Right kidney (tissue), 9 donors: ENCODE measurements around the gene ZNF577.
"Not testable (repeated sequence)": the region's sequence is repeated elsewhere in the genome, so short reads cannot be mapped to it uniquely, and the experiment has no call there.

Source experiments
- DNase-seq: peaks from one replicate; pipeline ENCODE4 v3.0.0-alpha.2; 2016
- long read RNA-seq, 8 donors: transcript quantifications; one replicate each; lab custom pipeline, GENCODE V29; 2026

ZNF577 gene
- long read RNA-seq, donor 1, transcript ZNF577-204 (6 exons, 2,758 nt), result minor isoform, 5 of 24 reads
- long read RNA-seq, donor 1, transcript ZNF577-218 (7 exons, 1,865 nt), result major isoform, 8 of 24 reads
- long read RNA-seq, donor 1, partial matches to known transcripts, result 10 of 24 reads
- long read RNA-seq, donor 1, other reads (novel, unspliced or antisense), result 0 of 24 reads
- long read RNA-seq, donor 2, partial matches to known transcripts, result 0 of 1 reads
- long read RNA-seq, donor 2, other reads (novel, unspliced or antisense), result 0 of 1 reads
- long read RNA-seq, donor 3, result 0 reads
- long read RNA-seq, donor 4, partial matches to known transcripts, result 0 of 6 reads
- long read RNA-seq, donor 4, other reads (novel, unspliced or antisense), result 0 of 6 reads
- long read RNA-seq, donor 5, partial matches to known transcripts, result 0 of 3 reads
- long read RNA-seq, donor 5, other reads (novel, unspliced or antisense), result 0 of 3 reads
- long read RNA-seq, donor 6, partial matches to known transcripts, result 0 of 1 reads
- long read RNA-seq, donor 6, other reads (novel, unspliced or antisense), result 0 of 1 reads
- long read RNA-seq, donor 7, partial matches to known transcripts, result 5 of 10 reads
- long read RNA-seq, donor 7, other reads (novel, unspliced or antisense), result 0 of 10 reads
- long read RNA-seq, donor 8, transcript ZNF577-204 (6 exons, 2,758 nt), result major isoform, 6 of 6 reads
- long read RNA-seq, donor 8, partial matches to known transcripts, result 0 of 6 reads
- long read RNA-seq, donor 8, other reads (novel, unspliced or antisense), result 0 of 6 reads

DNA sequence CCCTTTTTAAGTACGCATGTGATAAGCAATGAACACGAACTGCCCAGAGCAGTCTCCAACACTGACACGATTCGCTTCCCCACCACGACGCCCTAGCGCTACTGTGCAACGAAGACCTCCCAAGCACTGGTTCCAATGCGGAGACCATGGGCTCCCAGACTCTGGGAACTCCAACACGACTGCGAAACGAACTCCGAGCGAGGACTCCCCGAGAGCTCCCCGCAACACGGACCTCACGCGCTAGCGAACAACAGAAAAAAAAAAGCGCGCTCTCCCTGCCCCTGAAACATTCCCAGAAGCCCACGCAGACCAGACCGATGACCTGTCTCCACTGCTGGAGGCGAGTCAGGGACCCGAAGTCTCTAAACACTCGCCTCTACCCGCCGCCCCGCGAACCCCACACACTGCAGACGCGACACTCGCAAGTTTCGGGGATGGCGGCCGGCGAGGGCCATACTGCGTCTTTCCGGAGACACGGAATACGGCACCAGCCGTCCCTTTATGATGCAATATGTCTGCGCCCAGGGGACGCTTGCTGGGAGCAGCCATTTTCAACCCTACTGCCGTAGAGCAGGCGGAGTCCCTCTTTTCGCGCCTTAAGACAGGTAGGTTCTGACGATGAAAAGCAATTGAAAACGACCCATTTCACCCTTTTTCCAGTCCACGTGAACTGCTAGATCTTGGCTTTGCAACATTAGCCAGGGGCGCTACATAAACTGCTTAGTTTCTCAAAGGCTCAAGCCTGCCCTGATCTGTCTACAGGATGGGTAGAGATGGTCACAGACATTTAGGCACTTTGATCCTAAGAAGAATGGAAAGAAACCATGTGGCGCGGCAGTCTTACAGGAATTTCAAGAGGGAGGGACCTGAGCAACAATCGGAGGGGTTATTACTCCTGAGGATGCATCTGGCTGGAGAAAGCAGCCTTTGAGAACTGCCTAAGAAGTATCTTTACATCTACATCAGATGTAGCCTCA is at the start of gene ZNF577:
ZNF577 (minus strand) TSS at position 430 of the 977 bp plus-strand sequence. CDS start 7,569 bp downstream, outside the sequence.
- DNase-seq, result peak; percentile 93

DNA sequence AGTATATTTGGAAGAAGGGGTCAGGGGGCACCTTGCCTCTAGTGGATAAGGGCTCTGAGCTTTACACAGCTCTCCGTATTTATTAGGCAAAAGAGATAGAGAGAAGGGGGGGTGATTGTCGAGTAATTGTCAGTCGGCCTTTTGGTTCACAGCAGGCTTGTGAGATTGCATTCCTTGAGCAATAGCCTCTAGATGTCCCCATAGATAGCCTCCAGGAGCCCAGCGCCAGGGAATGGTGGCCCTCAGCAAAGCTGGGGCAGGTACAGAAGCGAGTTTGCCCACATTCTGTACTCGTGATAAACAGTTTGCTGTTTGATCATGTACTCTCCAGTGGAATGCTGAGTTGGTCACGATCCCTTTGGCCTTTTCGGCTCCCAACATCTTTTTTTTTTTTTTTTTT is 44.2 kb upstream of the ZNF577 start:
- no peak for DNase-seq

GRCh38 chr19:51927859-51928258 is 40.1 kb upstream of the ZNF577 start:
- no peak for DNase-seq

- DNase-seq, result peak; percentile 99
These were observed 39.3 kb upstream of the ZNF577 start, which contains the start of gene ZNF613 for GRCh38 chr19:51926784-51927741. Gene ZNF613 (plus strand): TSS chr19:51927472. CDS start chr19:51936221, 8,749 bp downstream.

DNA sequence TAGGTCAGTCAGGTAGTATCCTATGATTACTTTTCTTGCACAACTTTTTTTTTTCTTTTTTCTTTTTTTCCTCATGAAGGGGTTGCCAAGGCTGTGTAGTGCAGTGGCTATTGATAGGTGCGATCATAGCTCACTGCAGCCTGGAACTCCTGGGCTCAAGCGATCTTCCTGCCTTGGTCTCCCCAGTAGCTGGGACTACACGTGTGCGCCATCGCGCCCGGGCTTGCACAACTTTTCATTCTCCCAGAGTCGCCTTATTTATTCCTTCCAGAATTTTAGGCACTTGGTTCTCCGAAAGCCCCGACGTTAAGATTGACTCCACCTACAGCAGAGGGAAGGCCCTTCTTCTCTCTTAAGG is 38.7 kb upstream of the ZNF577 start:
- DNase-seq, result no peak

- peak; percentile 27 for DNase-seq
These were observed 34.2 kb upstream of the ZNF577 start for GRCh38 chr19:51921949-51922348.

DNA sequence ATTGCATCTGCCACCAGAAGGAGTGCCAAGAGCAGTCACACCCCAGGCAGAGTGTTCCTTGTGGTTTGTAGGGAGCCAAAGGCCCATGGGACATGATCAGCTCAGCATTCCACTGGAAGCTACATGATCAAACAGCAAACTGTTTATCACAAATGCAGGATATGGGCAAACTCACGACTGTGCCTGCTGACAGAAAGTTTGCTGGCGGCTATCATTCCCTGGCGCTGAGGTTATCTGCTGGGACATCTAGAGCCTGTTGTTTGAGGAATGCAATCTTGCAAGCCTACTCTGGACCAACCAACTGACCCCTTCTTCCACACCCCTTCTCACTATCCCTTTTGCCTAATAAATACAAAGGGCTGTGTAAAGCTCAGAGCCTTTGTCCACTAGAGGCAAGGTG is 31.9 kb upstream of the ZNF577 start:
- no peak for DNase-seq

GRCh38 chr19:51916167-51916566 is 28.4 kb upstream of the ZNF577 start:
- DNase-seq, result no peak

- no peak for DNase-seq
These were observed 27.6 kb upstream of the ZNF577 start for GRCh38 chr19:51915324-51915867.

DNA sequence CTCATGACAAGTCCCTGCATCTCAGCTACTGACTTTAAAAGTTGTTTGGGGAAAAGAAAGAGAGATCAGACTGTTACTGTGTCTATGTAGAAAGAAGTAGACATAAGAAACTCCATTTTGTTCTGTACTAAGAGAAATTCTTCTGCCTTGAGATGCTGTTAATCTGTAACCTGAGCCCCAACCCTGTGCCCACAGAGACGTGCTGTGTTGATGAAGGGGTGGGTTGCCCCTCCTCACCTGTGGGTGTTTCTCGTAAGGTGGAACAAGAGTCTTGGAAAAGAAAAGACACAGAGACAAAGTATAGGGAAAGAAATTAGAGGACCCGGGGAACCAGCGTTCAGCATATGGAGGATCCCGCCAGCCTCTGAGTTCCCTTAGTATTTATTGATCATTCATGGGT is 20.2 kb upstream of the ZNF577 start:
- not testable (repeated sequence) for DNase-seq

GRCh38 chr19:51906108-51906507 is 18.4 kb upstream of the ZNF577 start:
- not testable (repeated sequence) for DNase-seq

- not testable (repeated sequence) for DNase-seq
These were observed 17.9 kb upstream of the ZNF577 start for GRCh38 chr19:51905639-51906038.

- DNase-seq, result no peak
These were observed 17.5 kb upstream of the ZNF577 start for GRCh38 chr19:51905206-51905605.

DNA sequence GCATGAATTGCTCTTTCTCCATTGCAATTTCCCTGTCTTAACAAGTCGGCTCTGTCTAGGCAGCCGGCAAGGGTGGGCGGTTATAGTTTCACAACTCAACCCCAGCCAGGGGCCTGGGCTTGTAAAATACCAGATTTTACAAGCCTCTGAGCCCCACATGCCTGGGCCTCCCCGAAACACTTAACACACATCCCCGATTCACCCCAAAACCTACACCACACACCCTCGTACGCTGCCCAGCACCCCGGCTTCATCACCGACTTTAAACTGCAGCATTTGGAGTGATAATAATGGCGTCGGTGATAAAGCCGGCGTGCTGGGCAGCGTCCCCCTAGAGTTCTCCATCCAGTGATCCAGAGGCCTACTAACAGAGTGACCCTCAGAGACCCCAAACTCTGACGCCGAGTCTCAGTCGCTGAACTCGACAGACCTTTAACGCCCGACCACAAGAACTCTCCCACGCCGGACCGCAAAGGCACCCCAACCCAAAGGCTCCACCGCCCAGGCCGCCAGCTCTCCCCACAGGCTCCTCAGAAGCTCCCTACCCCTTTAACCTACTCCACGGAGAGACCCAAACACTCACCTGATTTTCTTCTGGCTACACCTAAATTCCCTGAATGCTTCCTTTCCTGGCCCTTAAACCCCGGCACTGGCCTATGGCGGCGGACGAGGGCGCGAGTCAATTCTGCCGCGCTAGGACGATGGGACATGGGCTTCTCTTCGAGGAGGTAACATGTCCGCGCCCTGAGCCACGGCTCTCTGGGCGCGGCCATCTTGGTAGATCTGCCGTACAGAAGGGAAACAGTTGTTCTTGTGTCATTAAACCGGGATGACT is 16.8 kb upstream of the ZNF577 start, which contains the start of gene ZNF649:
ZNF649 (minus strand) TSS at position 687 of the 835 bp plus-strand sequence. CDS start 4,910 bp downstream, outside the sequence.
- peak; percentile 91 for DNase-seq

DNA sequence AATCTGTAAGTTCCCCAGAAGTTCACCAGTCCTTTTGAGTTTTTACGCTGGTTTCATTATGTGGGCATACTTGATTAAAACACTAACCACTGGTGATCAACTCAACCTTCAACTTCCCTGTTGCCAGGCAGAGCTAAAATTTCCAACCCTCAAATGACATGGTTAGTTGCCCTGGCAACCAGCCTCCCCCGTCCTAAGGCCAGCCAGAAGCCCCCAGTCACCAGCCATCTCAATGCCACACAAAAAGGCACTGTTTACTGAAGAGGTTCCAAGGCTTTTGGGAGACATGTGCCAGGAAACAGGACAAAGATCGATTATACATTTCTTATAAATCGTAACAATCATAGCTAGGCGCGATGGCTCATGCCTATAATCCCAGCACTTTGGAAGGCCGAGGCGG is 15.4 kb upstream of the ZNF577 start:
- no peak for DNase-seq

DNA sequence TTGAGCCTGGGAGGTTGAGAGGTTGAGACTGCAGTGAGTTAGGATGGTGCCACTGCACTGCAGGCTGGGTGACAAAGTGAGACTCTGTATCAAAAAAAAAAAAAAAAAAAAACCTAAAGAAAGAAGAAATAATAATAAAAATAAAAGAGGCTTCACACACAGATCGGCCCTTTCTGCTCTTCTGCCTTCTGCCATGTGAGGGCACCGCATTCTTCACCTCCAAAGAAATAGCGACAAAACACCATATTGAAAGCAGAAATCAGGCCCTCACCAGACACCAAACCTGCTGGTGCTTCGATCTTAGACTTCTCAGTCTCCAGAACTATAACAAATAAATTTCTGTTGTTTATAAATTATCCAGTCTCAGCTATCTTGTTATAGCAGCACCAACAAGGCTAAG is 14.1 kb upstream of the ZNF577 start:
- no peak for DNase-seq

DNA sequence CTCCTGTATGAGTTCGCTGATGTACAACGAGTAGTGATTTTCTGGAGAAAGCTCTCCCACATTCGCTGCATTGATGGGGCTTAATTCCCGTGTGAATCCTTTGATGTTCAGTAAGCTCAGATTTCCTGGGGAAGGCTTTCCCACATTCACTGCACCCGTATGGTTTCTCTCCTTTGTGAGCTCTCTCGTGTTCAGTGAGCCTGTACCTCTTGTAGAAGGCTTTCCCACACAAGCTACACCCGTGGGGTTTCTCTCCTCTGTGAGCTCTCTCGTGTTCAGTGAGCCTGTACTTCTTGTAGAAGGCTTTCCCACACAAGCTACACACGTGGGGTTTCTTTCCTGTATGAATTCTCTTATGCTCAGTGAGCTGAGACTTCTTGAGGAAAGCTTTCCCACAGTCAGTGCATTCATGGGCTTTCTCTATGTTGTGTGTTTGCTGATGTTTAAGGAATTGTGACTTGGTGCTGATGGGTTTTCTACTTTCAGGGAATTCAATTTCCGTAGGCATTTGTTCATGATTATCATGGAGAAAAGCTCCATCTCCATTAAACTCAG is 3.5 kb upstream of the ZNF577 start:
- DNase-seq, result no peak

GRCh38 chr19:51889934-51890333 is 2.2 kb upstream of the ZNF577 start:
- no peak for DNase-seq

DNA sequence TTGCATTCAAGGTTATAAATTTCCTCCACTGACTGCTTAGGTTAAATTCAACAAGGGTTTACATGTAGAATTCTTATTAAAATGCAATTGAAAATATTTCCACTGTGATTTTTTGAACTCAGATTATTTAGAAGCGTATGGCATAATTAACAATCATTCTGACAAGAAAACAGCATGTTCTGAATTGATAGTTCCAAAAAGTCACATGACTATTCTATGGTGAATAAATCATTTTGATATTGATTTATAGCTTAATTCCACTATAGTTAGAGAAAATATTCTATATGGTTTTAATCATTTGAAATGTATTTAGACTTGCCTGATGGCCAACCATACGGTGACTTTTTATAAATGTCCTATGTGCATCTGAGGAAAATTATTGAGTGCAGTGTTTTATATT is 3.0 kb downstream of the ZNF577 start:
- DNase-seq, result no peak
